ENCODE results near the gene ABL2. TPM values are rescaled to one million over a fixed set of nuclear protein-coding genes. Genes with fewer than 3 reads are reported as not detected.
"Not testable (repeated sequence)": the region's sequence is repeated elsewhere in the genome, so short reads cannot be mapped to it uniquely, and the experiment has no call there.

The ABL2 gene
- total RNA-seq, 1 experiment from 2014 or later, result 18.3 TPM

GRCh38 chr1:179278920-179279319 is 49.4 kb upstream of the ABL2 start (continued):
- TF ChIP-seq ATF6 (CRISPR knock-in tag; IDR thresholded peaks at IDR 0.05) (no peak), ELF4 (CRISPR knock-in tag; IDR thresholded peaks at IDR 0.05; ENCODE audit: low read depth) (no peak), CBFB (CRISPR knock-in tag; IDR thresholded peaks at IDR 0.05; ENCODE audit: low read depth) (no peak)

GRCh38 chr1:179274424-179274823 is 44.9 kb upstream of the ABL2 start:
- not testable (repeated sequence) for H3K4me3 Mint-ChIP-seq

GRCh38 chr1:179269071-179269470 is 39.6 kb upstream of the ABL2 start:
- DNase-seq (ENCODE audit: low spot score) (no peak), ATAC-seq (no peak)
- POLR2A ChIA-PET, result no interaction called here
- CTCF ChIA-PET, result no interaction called here
- Mint-ChIP-seq H3K9me3 (0 out of 2 replicates have a peak, but pooled peaks cover 3% of the 10 kb centered on the region), H3K4me3 (no peak overlapping the region), H3K27me3 (ENCODE audit: low read depth) (no peaks in the 10 kb centered on the region), H3K36me3 (no peaks in the 10 kb centered on the region), H3K27ac (no peak overlapping the region), H3K4me1 (peaks cover 6% of the 10 kb centered on the region; the same call in 1 of the 2 replicates)
- TF ChIP-seq ZNF138 (CRISPR knock-in tag; conservative IDR thresholded peaks at IDR 0.05), result no peak
- TF ChIP-seq CDX4 (CRISPR knock-in tag; IDR thresholded peaks at IDR 0.05; ENCODE audit: borderline replicate concordance), result no peak
- TF ChIP-seq FOXK1 (CRISPR knock-in tag; IDR thresholded peaks at IDR 0.05), result no peak
- no peak for TF ChIP-seq FOXJ3 (CRISPR knock-in tag; IDR thresholded peaks at IDR 0.05; ENCODE audit: borderline replicate concordance)
- no peak for TF ChIP-seq ELF4 (CRISPR knock-in tag; IDR thresholded peaks at IDR 0.05; ENCODE audit: low read depth)
- no peak for TF ChIP-seq ZNF263 (CRISPR knock-in tag; IDR thresholded peaks at IDR 0.05; ENCODE audit: low read depth)
- TF ChIP-seq MXD4 (CRISPR knock-in tag; IDR thresholded peaks at IDR 0.05; ENCODE audit: borderline replicate concordance), result no peak
- no peak for TF ChIP-seq KAT7 (CRISPR knock-in tag; IDR thresholded peaks at IDR 0.05; ENCODE audit: borderline replicate concordance)
- no peak for TF ChIP-seq SOX15 (CRISPR knock-in tag; IDR thresholded peaks at IDR 0.05)
- TF ChIP-seq SP1 (CRISPR knock-in tag; conservative IDR thresholded peaks at IDR 0.05), result no peak
- no peak for TF ChIP-seq NFE2L1 (CRISPR knock-in tag; IDR thresholded peaks at IDR 0.05)
- no peak for TF ChIP-seq ZSCAN18 (CRISPR knock-in tag; IDR thresholded peaks at IDR 0.05)

More at GRCh38 chr1:179274424-179274823, 44.9 kb upstream of the ABL2 start:
- H3K27me3 Mint-ChIP-seq (ENCODE audit: low read depth); DNase-seq (ENCODE audit: low spot score); H3K4me1 Mint-ChIP-seq; CTCF ChIA-PET; H3K36me3 Mint-ChIP-seq; H3K27ac Mint-ChIP-seq; ATAC-seq: not testable (repeated sequence)
- POLR2A ChIA-PET, result interaction anchor here (0.6 kb wide), 1 partner anchor 93 kb away, joined by 5 read pairs; no protein-coding TSS in a partner anchor
- peaks cover 11% of the 10 kb centered on the region for H3K9me3 Mint-ChIP-seq

GRCh38 chr1:179264507-179264906 is 35.0 kb upstream of the ABL2 start:
- POLR2A ChIA-PET, result no interaction called here
- DNase-seq (ENCODE audit: low spot score) (no peak), ATAC-seq (no peak)
- Mint-ChIP-seq H3K27me3 (ENCODE audit: low read depth) (no peaks in the 10 kb centered on the region; the same call in 1 of the 2 replicates), H3K4me3 (no peak overlapping the region), H3K9me3 (0 out of 2 replicates have a peak, but pooled peaks cover 3% of the 10 kb centered on the region), H3K36me3 (no peaks in the 10 kb centered on the region), H3K27ac (no peak overlapping the region), H3K4me1 (peaks cover 6% of the 10 kb centered on the region; the same call in 1 of the 2 replicates)
- CTCF ChIA-PET, result no interaction called here
- TF ChIP-seq ZNF317 (CRISPR knock-in tag; IDR thresholded peaks at IDR 0.05; ENCODE audit: borderline replicate concordance, low read depth), result no peak
- no peak for TF ChIP-seq CREM (CRISPR knock-in tag; IDR thresholded peaks at IDR 0.05)
- TF ChIP-seq ZNF532 (CRISPR knock-in tag; IDR thresholded peaks at IDR 0.05; ENCODE audit: borderline replicate concordance), result no peak
- no peak for TF ChIP-seq IRF1 (CRISPR knock-in tag; IDR thresholded peaks at IDR 0.05)
- no peak for TF ChIP-seq NR3C1 (CRISPR knock-in tag; conservative IDR thresholded peaks at IDR 0.05; ENCODE audit: low read depth)
- no peak for TF ChIP-seq USF2 (CRISPR knock-in tag; IDR thresholded peaks at IDR 0.05)

Measured in WTC11 (cell line).